Hepatocyte (in vitro differentiated cells): ENCODE measurements around the gene PRCC. TPM values are rescaled to one million over a fixed set of nuclear protein-coding genes. Genes with fewer than 3 reads are reported as not detected.

ENCODE experiments used
- DNase-seq: peaks from one replicate; pipeline ENCODE4 v3.0.0-alpha.2; 2016; ENCODE audit warnings: low spot score
- H2AFZ ChIP-seq: fragments of 200-600 bp; sonication (generic); 2 replicates; pipeline ENCODE4 v1.6.0; 2016; ENCODE audit warnings: antibody characterized with exemption, mild to moderate bottlenecking
- H3K27ac ChIP-seq: fragments of 200-600 bp; sonication (generic); 2 replicates; pipeline ENCODE4 v1.5.1; 2016; ENCODE audit warnings: mild to moderate bottlenecking
- H3K27me3 ChIP-seq: fragments of 200-600 bp; sonication (generic); 2 replicates; pipeline ENCODE4 v1.6.1; 2016
- H3K36me3 ChIP-seq: fragments of 200-600 bp; sonication (generic); replicated peaks from 2 replicates; pipeline ENCODE4 v1.5.1; 2016; ENCODE audit warnings: low read depth; ENCODE audit not compliant: insufficient read depth
- H3K4me1 ChIP-seq: fragments of 200-600 bp; sonication (generic); 2 replicates; pipeline ENCODE4 v1.5.1; 2016; ENCODE audit warnings: mild to moderate bottlenecking, moderate library complexity; ENCODE audit not compliant: insufficient read depth
- H3K4me2 ChIP-seq: fragments of 200-600 bp; sonication (generic); 2 replicates; pipeline ENCODE4 v1.6.0; 2016
- H3K4me3 ChIP-seq: fragments of 200-600 bp; sonication (generic); 2 replicates; pipeline ENCODE4 v1.5.1; 2016; ENCODE audit warnings: mild to moderate bottlenecking
- H3K79me2 ChIP-seq: fragments of 200-600 bp; sonication (generic); 2 replicates; pipeline ENCODE4 v1.6.0; 2017; ENCODE audit warnings: mild to moderate bottlenecking
- H3K9me2 ChIP-seq: fragments of 200-600 bp; sonication (generic); replicated peaks from 2 replicates; pipeline ENCODE4 v1.6.0; 2017; ENCODE audit warnings: mild to moderate bottlenecking; ENCODE audit not compliant: insufficient read depth
- H3K9me3 ChIP-seq: fragments of 200-600 bp; sonication (generic); 2 replicates; pipeline ENCODE4 v1.5.1; 2016; ENCODE audit warnings: low read depth, mild to moderate bottlenecking
- H4K20me1 ChIP-seq: fragments of 200-600 bp; sonication (generic); 2 replicates; pipeline ENCODE4 v1.6.0; 2016; ENCODE audit warnings: mild to moderate bottlenecking; ENCODE audit not compliant: insufficient read depth, poor library complexity, severe bottlenecking
- EZH2 ChIP-seq: fragments of 200-600 bp; sonication (generic); IDR thresholded peaks from 2 replicates; pipeline ENCODE4 v1.6.1; 2016; ENCODE audit warnings: antibody characterized with exemption, mild to moderate bottlenecking, borderline replicate concordance
- EZH2phosphoT487 ChIP-seq: fragments of 200-600 bp; sonication (generic); IDR thresholded peaks from one replicate; pipeline ENCODE4 v1.6.1; 2018; ENCODE audit warnings: antibody characterized with exemption, mild to moderate bottlenecking, low read depth, moderate library complexity; ENCODE audit not compliant: unreplicated experiment, severe bottlenecking
- WGBS: methylation state at CpG from one replicate; pipeline ENCODE4 v1.1.6; 2016; ENCODE audit warnings: low lambda C conversion rate; ENCODE audit errors: missing lambda C conversion rate; 5-methylcytosine and 5-hydroxymethylcytosine counted together
- polyA plus RNA-seq: library from polyadenylated mRNA; unstranded; fragments of >200 nt; fragmentation: Nextera tagmentation; extraction: Ambion mirVana; gene quantifications from 2 replicates; pipeline ENCODE4 v1.2.1, GENCODE V29; 2016
- total RNA-seq: library from RNA; depleted of rRNA; stranded (reverse); fragments of >200 nt; gene quantifications from 2 replicates; pipeline ENCODE4 v1.2.3, GENCODE V29; 2014
- TF ChIP-seq, protein P1 (sequence below): fragments of 200-600 bp; sonication (generic); IDR thresholded peaks from 2 replicates; pipeline ENCODE4 v1.5.1; 2016; ENCODE audit warnings: antibody characterized with exemption, mild to moderate bottlenecking; ENCODE audit not compliant: poor library complexity

Gene PRCC
- total and polyA plus RNA-seq, 2 experiments from 2014 or later: 35.9 to 108 TPM

DNA sequence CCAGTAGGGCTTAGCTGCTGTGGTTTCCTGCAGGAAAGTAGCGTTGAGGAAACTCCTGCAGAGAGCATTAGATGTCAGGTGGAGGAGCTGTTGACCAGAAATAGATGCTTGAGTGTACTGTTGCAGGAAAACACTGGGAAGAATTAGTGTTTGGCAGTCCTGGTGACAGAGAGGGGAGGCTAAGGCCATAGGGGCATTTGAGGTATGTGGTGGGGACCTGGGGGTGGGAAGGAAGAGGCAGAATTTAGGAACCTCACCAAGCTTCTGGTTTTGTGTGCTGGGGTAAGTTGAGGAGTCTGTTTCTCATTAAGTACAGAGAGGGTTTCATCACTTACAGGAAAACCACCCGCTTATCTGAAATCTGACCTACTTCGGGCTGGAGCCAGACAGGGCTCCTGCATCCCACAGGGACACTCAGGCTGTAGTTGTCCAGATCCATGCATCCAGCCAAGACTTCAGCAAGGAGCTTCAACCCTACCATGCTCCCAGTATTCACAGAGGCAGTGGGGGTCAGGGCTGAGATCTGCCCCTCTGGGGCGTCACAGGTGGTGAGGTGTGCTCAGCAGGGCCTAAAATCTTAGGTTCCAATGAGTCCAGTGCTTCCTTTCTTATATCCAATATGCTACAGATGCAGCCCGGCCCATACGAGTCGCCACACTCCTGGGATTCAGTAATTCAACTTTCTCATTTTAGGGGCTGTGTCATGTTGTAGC is 34.2 kb downstream of the PRCC start:
- Histone ChIP-seq H3K4me2 (no peak overlapping the region), H2AFZ (no peak overlapping the region), H3K79me2 (no peaks in the 10 kb centered on the region), H3K4me3 (no peak overlapping the region), H3K36me3 (no peaks in the 10 kb centered on the region), H3K9me3 (no peaks in the 10 kb centered on the region), H3K4me1 (peaks cover 12% of the 10 kb centered on the region), H3K27me3 (no peaks in the 10 kb centered on the region), H4K20me1 (no peaks in the 10 kb centered on the region), H3K9me2 (no peaks in the 10 kb centered on the region), H3K27ac (no peak overlapping the region)
- 66% methylated on average over 7 of the region's 7 CpGs for whole genome bisulfite sequencing
- peak; percentile 30 for DNase-seq
- TF ChIP-seq, protein P1, sequence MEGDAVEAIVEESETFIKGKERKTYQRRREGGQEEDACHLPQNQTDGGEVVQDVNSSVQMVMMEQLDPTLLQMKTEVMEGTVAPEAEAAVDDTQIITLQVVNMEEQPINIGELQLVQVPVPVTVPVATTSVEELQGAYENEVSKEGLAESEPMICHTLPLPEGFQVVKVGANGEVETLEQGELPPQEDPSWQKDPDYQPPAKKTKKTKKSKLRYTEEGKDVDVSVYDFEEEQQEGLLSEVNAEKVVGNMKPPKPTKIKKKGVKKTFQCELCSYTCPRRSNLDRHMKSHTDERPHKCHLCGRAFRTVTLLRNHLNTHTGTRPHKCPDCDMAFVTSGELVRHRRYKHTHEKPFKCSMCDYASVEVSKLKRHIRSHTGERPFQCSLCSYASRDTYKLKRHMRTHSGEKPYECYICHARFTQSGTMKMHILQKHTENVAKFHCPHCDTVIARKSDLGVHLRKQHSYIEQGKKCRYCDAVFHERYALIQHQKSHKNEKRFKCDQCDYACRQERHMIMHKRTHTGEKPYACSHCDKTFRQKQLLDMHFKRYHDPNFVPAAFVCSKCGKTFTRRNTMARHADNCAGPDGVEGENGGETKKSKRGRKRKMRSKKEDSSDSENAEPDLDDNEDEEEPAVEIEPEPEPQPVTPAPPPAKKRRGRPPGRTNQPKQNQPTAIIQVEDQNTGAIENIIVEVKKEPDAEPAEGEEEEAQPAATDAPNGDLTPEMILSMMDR: peak; percentile 36
- TF ChIP-seq EZH2phosphoT487: no peak

DNA sequence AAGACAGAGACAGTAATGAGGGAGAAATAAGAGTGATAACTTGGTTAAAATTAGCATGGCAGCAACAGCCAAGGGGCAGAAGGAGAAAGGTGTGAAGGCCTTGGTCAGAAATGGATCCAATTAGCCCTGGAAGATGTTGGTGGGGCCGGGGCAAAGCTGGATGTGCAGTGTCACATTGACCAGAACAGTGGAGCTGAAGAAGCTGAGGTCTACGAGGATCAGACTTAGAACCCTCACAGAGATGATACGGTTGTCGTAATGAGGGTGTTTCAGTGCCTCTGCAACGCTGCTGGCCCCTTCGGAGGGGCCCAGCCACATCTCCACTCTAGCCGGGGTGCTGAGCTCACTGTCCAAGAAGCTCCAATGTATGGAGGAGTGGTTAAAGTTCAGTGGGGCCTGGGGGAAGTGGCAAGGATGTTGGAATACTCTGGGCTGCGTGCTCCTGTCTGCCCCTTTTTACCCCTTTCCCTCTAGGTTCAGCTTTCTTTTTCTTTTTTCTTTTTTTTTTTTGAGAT is 35.1 kb downstream of the PRCC start:
- Histone ChIP-seq H3K4me3 (no peak overlapping the region), H3K27me3 (no peaks in the 10 kb centered on the region), H3K4me1 (peaks cover 12% of the 10 kb centered on the region), H4K20me1 (no peaks in the 10 kb centered on the region), H3K4me2 (no peak overlapping the region), H3K9me2 (no peaks in the 10 kb centered on the region), H2AFZ (no peak overlapping the region), H3K27ac (no peak overlapping the region), H3K79me2 (no peaks in the 10 kb centered on the region), H3K36me3 (no peaks in the 10 kb centered on the region), H3K9me3 (no peaks in the 10 kb centered on the region)
- 88% methylated on average over 8 of the region's 8 CpGs for WGBS
- no peak for DNase-seq
- no peak for TF ChIP-seq EZH2phosphoT487
- TF ChIP-seq, protein P1: no peak
- TF ChIP-seq EZH2: no peak

GRCh38 chr1:156803086-156803851 is 35.9 kb downstream of the PRCC start:
- no peaks in the 10 kb centered on the region for H4K20me1 ChIP-seq
- no peak overlapping the region for H3K27ac ChIP-seq
- no peak overlapping the region for H3K4me3 ChIP-seq
- H3K27me3 ChIP-seq: no peaks in the 10 kb centered on the region
- no peak for DNase-seq
- H3K36me3 ChIP-seq: no peaks in the 10 kb centered on the region
- no peak overlapping the region for H2AFZ ChIP-seq
- no peaks in the 10 kb centered on the region for H3K9me3 ChIP-seq
- H3K9me2 ChIP-seq: no peaks in the 10 kb centered on the region
- peaks cover 12% of the 10 kb centered on the region for H3K4me1 ChIP-seq
- TF ChIP-seq, protein P1: no peak
- TF ChIP-seq EZH2phosphoT487: no peak
- no peak for TF ChIP-seq EZH2
- no peaks in the 10 kb centered on the region for H3K79me2 ChIP-seq
- H3K4me2 ChIP-seq: no peak overlapping the region
- WGBS: 87% methylated on average over 13 of the region's 13 CpGs
